T-helper 1 cell (primary cell): ENCODE data around the gene SLC9A9.
"Not testable (repeated sequence)": the region's sequence is repeated elsewhere in the genome, so short reads cannot be mapped to it uniquely, and the experiment has no call there.

Source experiments
- DNase-seq, 5 donors: peaks; one replicate each; pipeline ENCODE4 v3.0.0-alpha.2; 2012 to 2020

Gene SLC9A9

GRCh38 chr3:143536817-143537535 is 311.3 kb downstream of the SLC9A9 start:
- DNase-seq = no peak

DNA sequence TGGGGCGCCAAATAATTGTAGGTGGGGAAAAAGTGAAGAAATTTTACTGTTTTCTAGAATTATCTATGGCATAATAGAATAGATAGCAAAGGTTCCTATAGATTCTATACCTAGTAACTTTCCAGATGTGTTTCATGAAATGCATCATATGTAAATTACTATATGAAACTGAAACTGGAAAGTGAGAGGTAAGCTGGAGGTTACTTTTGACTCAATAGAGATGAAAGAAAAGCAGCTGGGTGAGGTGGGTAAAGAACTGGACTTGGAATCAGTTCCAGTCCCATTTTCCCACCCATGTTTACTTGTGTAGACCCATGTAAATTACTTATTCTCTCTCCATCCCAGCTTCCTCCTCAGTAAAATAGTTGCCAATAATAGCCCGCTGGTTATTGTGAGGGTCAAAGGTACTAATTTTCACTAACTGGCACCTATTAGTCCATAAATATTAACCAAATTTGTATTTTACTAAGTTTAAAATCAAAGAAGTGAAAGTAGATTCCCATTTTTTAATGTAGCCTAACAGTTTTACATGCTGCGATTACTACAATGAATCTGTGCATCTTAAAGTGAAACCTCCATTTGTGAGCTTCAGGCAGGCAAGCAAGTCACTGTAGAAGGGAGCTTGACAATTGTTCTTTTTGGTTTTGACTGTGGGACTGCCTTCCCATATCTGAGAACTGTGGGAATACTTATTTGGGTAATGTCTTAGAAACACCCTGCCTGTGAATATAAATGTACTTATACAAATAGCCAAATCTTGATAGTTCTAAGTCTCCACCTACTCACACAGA is 312.1 kb downstream of the SLC9A9 start:
- DNase-seq = peak in 1 of 5 donors; percentile 43

DNA sequence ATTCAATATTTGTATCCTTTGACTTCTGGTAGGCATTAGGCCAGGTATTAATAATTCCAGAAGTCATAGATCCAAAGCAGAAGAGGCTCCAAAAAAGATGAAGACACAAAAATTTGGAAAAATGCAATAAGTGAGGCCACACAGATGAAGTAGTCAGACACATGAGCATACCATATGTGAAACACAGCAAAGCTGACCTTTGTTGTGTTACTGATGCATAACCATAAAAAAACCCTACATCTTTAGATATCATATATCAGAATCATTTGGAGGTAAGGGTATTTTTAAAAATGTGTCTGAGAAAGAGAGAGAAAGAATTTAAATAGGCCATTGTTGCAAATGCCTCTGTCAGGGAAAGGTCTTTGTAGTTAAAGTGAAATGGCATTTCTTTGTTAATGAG is 314.9 kb downstream of the SLC9A9 start:
- DNase-seq = no peak

GRCh38 chr3:143532091-143532490 is 316.2 kb downstream of the SLC9A9 start:
- DNase-seq = no peak

GRCh38 chr3:143531101-143531500 is 317.2 kb downstream of the SLC9A9 start:
- DNase-seq = no peak

DNA sequence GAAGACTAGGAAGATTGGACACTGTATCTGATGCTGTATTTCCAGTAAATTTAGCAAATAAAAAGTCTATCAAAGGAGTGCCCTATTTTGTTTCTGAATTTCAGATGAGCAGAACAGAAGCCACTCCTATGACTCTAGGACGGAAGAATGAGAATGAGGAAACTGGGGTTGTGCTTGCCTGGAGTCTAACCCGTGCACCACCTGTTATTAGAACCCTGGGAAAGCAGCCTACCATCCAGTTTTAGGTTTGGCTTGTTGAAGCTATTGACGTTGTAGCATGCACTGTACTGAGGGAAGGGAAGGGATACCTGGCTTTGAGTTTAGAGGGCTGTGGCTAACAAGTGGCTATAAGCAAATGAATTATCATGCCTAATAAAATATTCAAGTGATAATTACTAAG is 318.5 kb downstream of the SLC9A9 start:
- DNase-seq = no peak

- no peak for DNase-seq
Observed at GRCh38 chr3:143529018-143529478, 319.2 kb downstream of the SLC9A9 start.

- no peak for DNase-seq
Observed at GRCh38 chr3:143526011-143526545, 322.2 kb downstream of the SLC9A9 start.

DNA sequence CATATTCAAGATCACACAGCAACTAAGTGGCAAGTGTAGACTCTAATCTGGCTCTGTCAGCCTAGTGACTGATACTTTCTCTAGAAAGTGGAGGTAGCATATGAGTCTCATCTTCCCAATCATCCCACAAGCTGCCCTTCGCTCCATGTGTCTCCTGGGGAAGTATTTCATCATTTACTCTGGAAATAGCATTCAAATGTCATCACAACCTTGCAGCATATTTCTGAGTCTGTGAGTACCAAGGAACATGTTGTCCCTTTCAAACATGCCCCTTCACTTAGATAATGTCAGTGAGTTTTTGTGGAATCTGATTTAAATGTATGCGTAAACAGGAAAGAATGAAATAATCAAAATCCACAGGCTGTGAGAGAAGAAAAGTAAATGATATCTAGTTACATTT is 322.9 kb downstream of the SLC9A9 start:
- no peak for DNase-seq

DNA sequence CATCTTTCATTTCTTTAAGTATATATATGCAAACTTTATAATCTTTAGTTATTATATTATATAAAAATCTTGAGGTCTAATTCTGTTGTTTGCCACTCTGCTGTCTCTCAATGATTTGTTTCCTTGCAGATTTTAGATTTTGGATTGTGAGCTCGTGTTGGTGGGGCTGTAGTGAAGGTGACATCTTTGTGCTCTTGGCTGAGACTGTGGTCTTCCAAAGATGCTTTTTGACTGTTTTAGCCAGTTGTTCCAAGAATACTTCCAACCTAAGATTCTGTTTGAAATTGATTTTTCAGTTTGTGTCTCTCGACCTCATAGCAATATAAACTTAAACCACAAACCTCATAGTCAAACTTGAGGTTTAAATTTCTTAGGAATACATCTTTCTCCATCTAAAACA is 326.5 kb downstream of the SLC9A9 start:
- no peak for DNase-seq

DNA sequence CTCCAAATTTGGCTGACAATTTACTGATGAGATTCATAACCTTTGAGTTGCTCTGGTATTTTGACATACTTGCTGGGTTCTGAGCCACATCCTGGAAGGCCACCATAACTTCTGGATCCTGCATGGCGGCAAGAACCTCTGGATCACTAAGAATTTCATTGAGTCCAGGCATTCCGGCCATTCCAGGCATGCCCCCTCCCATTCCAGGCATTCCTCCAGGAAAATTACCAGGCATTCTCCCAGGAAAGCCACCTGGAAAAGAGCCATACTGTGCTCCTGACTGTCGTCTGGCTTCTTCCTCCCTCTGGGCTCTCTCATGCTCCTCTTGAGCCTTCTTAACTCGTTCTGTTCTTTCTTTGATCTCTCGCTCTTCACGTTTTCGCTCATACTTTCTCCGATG is 331.1 kb downstream of the SLC9A9 start:
- not testable (repeated sequence) for DNase-seq

DNA sequence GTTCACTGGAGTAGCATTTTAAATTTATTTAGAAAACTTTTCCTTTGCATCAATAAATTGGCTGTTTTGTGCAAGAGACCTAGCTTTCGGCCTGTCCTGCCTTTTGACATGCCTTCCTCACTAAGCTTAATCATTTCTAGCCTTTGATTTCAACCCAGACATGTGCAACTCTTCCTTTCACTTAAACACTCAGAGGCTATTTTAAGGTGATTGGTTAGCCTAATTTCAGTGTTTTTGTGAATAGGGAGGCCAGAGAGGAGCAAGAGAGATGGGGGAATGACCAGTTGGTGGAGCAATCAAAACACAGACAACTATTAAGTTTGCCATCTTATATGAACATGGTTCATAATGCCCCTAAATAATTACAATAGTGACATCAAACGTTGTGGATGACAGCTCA is 333.4 kb downstream of the SLC9A9 start:
- DNase-seq = no peak

- DNase-seq = no peak
Observed at GRCh38 chr3:143514109-143514508, 334.2 kb downstream of the SLC9A9 start.

DNA sequence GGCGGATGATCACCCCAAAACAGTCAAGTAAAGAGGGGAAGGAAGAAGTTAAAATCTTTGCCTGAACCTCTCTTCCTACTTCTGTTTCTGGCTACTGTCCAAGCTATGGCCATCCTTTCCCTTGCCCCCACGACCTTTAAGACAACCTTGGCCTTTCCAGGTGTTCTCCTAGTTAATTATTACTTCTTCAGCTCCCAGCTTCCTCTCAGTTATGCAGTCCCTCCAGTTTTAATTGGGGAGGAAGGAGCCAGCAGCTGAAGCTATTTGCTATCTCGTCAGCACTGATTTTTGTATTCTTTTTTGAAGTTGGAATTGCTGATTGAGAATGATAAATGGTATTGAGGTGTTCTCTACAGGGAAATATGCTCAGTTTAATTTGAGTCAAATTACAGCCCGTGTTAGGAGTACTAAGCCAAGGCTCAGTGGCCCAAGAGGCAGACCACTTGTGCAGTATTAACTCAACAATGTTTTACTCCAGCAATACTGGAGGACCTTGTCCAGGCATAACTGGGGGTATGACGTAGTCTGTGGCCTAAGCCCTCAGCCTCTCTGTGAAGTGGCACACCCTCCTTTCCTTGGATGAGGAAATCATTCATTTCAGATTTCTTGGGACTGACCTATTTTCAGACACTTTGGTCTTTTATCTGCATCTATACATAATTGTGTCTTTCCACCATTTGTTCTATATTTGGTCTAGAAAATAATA is 336.9 kb downstream of the SLC9A9 start:
- no peak for DNase-seq

DNA sequence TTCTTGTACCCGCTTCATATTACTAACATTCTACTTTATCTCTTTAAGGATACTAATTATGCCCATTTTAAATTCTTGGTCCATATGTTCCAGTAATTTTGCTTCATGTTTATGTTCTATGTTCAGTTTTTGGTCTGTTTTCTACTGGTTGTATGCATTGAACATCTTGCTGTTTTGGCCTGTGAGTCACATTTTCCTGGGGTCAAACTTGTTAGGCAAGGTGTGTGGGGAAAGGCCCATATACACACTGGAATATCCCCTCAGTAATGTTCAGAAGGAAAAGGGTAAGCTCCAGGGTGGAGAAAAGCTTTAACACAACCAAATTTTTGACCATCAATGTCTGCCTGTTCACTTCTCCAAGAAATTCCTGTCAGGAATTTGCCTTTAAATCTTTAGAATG is 337.7 kb downstream of the SLC9A9 start:
- no peak for DNase-seq

GRCh38 chr3:143507735-143508580 is 340.3 kb downstream of the SLC9A9 start:
- no peak for DNase-seq

GRCh38 chr3:143506190-143506589 is 342.1 kb downstream of the SLC9A9 start:
- DNase-seq = no peak

- DNase-seq = no peak
Observed at GRCh38 chr3:143503325-143503885, 344.9 kb downstream of the SLC9A9 start.

- no peak for DNase-seq
Observed at GRCh38 chr3:143502081-143502480, 346.2 kb downstream of the SLC9A9 start.

GRCh38 chr3:143497382-143497781 is 350.9 kb downstream of the SLC9A9 start:
- no peak for DNase-seq

DNA sequence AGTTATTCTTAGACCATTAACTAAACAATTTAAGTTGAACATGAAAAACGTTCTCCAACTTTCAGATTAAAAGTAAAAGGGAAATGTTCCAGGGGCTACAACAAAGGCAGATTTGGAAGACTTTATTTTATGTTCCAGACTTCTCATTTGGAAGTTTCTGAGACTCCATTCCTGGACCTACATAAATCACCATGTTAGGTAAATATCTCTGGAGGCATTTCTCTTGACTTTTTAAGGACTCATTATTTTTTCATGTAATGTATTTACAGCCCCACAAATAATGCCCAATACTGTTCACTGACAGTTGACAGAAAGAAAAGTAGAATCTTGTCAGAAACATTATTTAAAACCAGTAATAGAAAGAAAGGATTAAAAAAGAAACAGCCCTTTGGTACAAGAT is 352.1 kb downstream of the SLC9A9 start:
- no peak for DNase-seq

DNA sequence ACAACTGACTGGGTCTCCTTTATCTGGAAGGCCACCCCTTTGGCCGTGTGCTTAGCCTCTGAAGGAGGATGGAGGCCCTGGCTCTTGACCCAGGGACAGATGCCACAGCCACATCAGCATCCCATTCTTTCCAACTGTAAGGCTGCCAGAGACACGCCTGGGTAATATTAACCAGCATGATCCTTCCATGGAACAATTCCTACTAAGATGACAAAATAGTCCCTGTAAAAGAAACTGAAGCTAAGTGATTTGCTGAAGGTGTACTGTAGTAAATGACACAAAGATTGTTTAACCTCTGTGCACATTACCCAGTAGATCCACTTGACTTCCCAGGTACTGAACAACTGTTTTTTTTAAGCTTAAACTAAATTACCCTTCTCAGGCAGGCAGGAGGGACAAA is 352.7 kb downstream of the SLC9A9 start:
- DNase-seq = no peak
